ENCODE data around the gene CKM. TPM values are rescaled to one million over a fixed set of nuclear protein-coding genes. Genes with fewer than 3 reads are reported as not detected.
"Not testable (repeated sequence)": the region's sequence is repeated elsewhere in the genome, so short reads cannot be mapped to it uniquely, and the experiment has no call there.

Gene CKM
- total RNA-seq, 2 experiments from 2014 or later, result not detected

DNA sequence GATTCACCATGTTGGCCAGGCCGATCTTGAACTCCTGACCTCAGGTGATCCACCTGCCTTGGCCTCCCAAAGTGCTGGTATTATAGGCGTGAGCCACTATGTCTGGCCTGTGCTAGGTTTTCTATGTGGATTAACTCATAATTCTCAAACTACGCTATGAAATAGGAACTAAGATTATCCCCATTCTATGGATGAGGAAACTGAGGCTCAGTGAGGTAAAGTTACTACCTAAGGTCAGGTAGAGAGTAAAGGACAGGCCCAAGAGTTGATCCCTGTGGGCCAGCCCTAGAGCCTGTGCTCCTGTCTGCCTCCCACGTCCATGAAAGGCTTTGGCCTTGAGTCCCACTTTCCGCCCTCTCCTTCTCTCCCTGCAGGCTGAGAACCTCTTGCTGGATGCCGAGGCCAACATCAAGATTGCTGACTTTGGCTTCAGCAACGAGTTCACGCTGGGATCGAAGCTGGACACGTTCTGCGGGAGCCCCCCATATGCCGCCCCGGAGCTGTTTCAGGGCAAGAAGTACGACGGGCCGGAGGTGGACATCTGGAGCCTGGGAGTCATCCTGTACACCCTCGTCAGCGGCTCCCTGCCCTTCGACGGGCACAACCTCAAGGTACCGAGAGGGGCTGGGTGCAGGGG lies 51.5 kb downstream of the CKM start:
- Mint-ChIP-seq H3K4me1 (ENCODE audit: low read depth) (no peaks in the 10 kb centered on the region), H3K4me3 (no peak overlapping the region), H3K9me3 (no peaks in the 10 kb centered on the region), H3K27me3 (no peaks in the 10 kb centered on the region), H3K27ac (no peak overlapping the region), H3K36me3 (peaks cover 18% of the 10 kb centered on the region)
- intact Hi-C loops (cut with micrococcal nuclease), result no loop called here
- DNase-seq, result no peak
- ChIA-PET POLR2A (no interaction called here), CTCF (no interaction called here)

DNA sequence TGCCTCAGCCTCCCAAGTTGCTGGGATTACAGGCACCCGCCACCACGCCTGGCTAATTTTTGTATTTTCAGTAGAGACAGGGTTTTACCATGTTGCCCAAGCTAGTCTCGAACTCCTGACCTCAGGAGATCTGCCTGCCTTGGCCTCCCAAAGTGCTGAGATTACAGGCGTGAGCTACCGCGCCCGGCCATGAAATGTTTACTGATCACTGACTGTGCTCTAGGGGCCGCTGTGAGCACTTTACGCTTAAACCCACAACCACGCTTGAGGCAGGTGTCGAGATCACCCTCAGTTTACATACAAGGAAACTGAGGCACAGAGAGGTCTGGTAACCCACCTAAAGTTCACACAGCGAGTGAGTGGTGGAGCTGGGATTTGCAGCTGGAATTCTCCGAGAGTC lies 52.7 kb downstream of the CKM start:
- DNase-seq; intact Hi-C loops (cut with micrococcal nuclease); H3K27ac Mint-ChIP-seq; H3K27me3 Mint-ChIP-seq; POLR2A ChIA-PET; H3K4me1 Mint-ChIP-seq (ENCODE audit: low read depth); H3K9me3 Mint-ChIP-seq; H3K4me3 Mint-ChIP-seq: not testable (repeated sequence)
- CTCF ChIA-PET, result interaction anchor here (1.1 kb wide), 1 partner anchor 124 kb away, joined by 3 read pairs; no protein-coding TSS in a partner anchor
- peaks cover 18% of the 10 kb centered on the region for H3K36me3 Mint-ChIP-seq

- ChIA-PET CTCF (interaction anchor here (1.0 to 1.2 kb wide), 2 partner anchors 18 to 79 kb away, joined by 3 read pairs; no protein-coding TSS in a partner anchor), POLR2A (no interaction called here)
- intact Hi-C loops (cut with micrococcal nuclease), result no loop called here
Measured at GRCh38 chr19:45267296-45267695, 55.4 kb downstream of the CKM start.

DNA sequence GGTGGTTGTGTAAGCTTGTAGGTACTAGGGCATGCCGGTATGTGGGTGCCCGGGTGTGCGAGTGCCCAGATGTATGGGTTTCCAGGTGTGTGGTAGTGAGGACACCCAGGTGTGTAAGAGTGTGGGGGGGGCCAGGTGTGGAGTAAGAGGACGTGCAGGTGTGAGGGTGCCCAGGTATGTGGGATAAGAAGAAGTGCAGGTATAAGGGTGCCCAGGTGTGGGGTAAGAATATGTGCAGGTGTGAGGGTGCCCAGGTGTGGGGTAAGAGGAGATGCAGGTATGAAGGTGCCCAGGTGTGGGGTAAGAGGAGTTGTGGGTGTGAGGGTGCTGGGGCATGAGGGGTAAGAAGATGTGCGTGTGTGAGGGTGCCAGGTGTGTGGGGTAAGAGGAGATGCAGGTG lies 57.3 kb downstream of the CKM start:
- Mint-ChIP-seq H3K36me3 (peaks cover 2% of the 10 kb centered on the region), H3K9me3 (no peaks in the 10 kb centered on the region), H3K27ac (no peak overlapping the region), H3K27me3 (no peaks in the 10 kb centered on the region), H3K4me1 (ENCODE audit: low read depth) (no peaks in the 10 kb centered on the region), H3K4me3 (no peak overlapping the region)
- intact Hi-C loops (cut with micrococcal nuclease), result no loop called here
- CTCF ChIA-PET, result no interaction called here
- POLR2A ChIA-PET, result no interaction called here
- no peak for DNase-seq

More at GRCh38 chr19:45267296-45267695, 55.4 kb downstream of the CKM start:
- H3K4me3 Mint-ChIP-seq, result no peak overlapping the region
- no peak for DNase-seq
- no peaks in the 10 kb centered on the region for H3K4me1 Mint-ChIP-seq (ENCODE audit: low read depth)
- H3K9me3 Mint-ChIP-seq, result no peaks in the 10 kb centered on the region
- H3K36me3 Mint-ChIP-seq, result peaks cover 9% of the 10 kb centered on the region
- H3K27ac Mint-ChIP-seq, result no peak overlapping the region
- no peaks in the 10 kb centered on the region for H3K27me3 Mint-ChIP-seq

- Mint-ChIP-seq H3K36me3 (peaks cover 2% of the 10 kb centered on the region), H3K27ac (no peak overlapping the region), H3K27me3 (no peaks in the 10 kb centered on the region), H3K4me3 (no peak overlapping the region), H3K4me1 (ENCODE audit: low read depth) (no peaks in the 10 kb centered on the region), H3K9me3 (no peaks in the 10 kb centered on the region)
- intact Hi-C loops (cut with micrococcal nuclease), result no loop called here
- DNase-seq, result no peak
- ChIA-PET POLR2A (no interaction called here), CTCF (interaction anchor here (0.6 kb wide), 1 partner anchor 226 kb away, joined by 3 read pairs; no protein-coding TSS in a partner anchor)
Measured at GRCh38 chr19:45264781-45265317, 57.8 kb downstream of the CKM start.

- intact Hi-C loops (cut with micrococcal nuclease), result no loop called here
- Mint-ChIP-seq H3K27ac (no peak overlapping the region), H3K4me1 (ENCODE audit: low read depth) (no peaks in the 10 kb centered on the region), H3K27me3 (no peaks in the 10 kb centered on the region), H3K36me3 (peaks cover 2% of the 10 kb centered on the region), H3K4me3 (no peak overlapping the region), H3K9me3 (no peaks in the 10 kb centered on the region)
- DNase-seq, result no peak
- ChIA-PET CTCF (no interaction called here), POLR2A (no interaction called here)
Measured at GRCh38 chr19:45263013-45263412, 59.7 kb downstream of the CKM start.

GRCh38 chr19:45262570-45262969 lies 60.1 kb downstream of the CKM start:
- H3K9me3 Mint-ChIP-seq, result no peaks in the 10 kb centered on the region
- peaks cover 2% of the 10 kb centered on the region for H3K36me3 Mint-ChIP-seq
- CTCF ChIA-PET, result interaction anchor here (1.7 kb wide), 1 partner anchor 14 kb away, joined by 5 read pairs; no protein-coding TSS in a partner anchor
- DNase-seq, result no peak
- H3K27ac Mint-ChIP-seq, result no peak overlapping the region
- H3K4me1 Mint-ChIP-seq (ENCODE audit: low read depth), result no peaks in the 10 kb centered on the region
- H3K4me3 Mint-ChIP-seq, result no peak overlapping the region
- intact Hi-C loops (cut with micrococcal nuclease), result no loop called here
- H3K27me3 Mint-ChIP-seq, result no peaks in the 10 kb centered on the region
- POLR2A ChIA-PET, result no interaction called here

DNA sequence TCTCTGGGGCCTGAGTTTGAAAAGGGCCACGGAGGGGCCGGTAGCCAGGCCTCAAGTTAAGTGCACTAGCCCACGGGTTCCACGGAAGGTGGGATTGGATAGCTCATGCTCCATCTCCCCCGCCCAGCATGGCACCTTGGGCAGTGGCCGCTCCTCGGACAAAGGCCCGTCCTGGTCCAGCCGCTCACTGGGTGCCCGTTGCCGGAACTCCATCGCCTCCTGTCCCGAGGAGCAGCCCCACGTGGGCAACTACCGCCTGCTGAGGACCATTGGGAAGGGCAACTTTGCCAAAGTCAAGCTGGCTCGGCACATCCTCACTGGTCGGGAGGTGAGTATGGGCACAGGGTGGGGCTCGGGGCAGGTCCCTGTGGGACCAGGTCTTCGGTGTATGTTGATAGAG lies 63.8 kb downstream of the CKM start:
- POLR2A ChIA-PET, result no interaction called here
- intact Hi-C loops (cut with micrococcal nuclease), result no loop called here
- H3K36me3 Mint-ChIP-seq, result no peaks in the 10 kb centered on the region
- H3K4me1 Mint-ChIP-seq (ENCODE audit: low read depth), result peaks cover 5% of the 10 kb centered on the region
- CTCF ChIA-PET, result no interaction called here
- H3K27ac Mint-ChIP-seq, result no peak overlapping the region
- H3K27me3 Mint-ChIP-seq, result no peaks in the 10 kb centered on the region
- DNase-seq, result no peak
- no peak overlapping the region for H3K4me3 Mint-ChIP-seq
- no peaks in the 10 kb centered on the region for H3K9me3 Mint-ChIP-seq

DNA sequence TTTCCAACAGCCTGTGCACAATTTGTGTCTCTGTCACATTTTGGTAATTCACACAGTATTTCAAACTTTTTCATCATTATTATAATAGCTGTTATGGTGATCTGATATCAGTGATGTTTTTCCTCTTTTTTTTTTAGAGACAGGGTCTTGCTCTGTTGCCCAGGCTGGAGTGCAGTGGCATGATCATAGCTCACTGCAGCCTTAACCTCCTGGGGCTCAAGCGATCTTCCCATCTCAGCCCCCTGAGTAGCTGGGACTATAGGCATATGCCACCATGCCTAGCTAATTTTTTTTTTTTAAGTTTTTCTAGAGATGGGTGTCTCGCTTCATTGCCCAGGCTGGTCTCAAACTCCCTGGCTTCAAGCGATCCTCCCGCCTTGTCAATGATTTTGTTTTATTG lies 65.8 kb downstream of the CKM start:
- H3K27me3 Mint-ChIP-seq, result no peaks in the 10 kb centered on the region
- CTCF ChIA-PET, result interaction anchor here (1.1 to 1.6 kb wide), 2 partner anchors 10 to 27 kb away, joined by 3 to 4 read pairs; no protein-coding TSS in a partner anchor
- intact Hi-C loops (cut with micrococcal nuclease), result no loop called here
- DNase-seq, result no peak
- POLR2A ChIA-PET, result interaction anchor here (0.6 kb wide), 1 partner anchor 233 kb away, joined by 3 read pairs; no protein-coding TSS in a partner anchor
- no peak overlapping the region for H3K4me3 Mint-ChIP-seq
- no peaks in the 10 kb centered on the region for H3K36me3 Mint-ChIP-seq
- H3K27ac Mint-ChIP-seq, result no peak overlapping the region
- H3K9me3 Mint-ChIP-seq, result no peaks in the 10 kb centered on the region
- peaks cover 23% of the 10 kb centered on the region for H3K4me1 Mint-ChIP-seq (ENCODE audit: low read depth)

Other genes starting within 250 kb of the CKM start
- gene ZNF296, start 246.4 kb downstream of the CKM start, total RNA-seq, result 1 to 10 TPM; 3.2 to 3.6 TPM
- gene GEMIN7, start 243.6 kb downstream of the CKM start, total RNA-seq, result 10 to 100 TPM; 29.8 to 30.1 TPM
- gene PPP1R37, start 229.7 kb downstream of the CKM start, total RNA-seq, result 10 to 100 TPM; 12.7 to 13.1 TPM
- gene NKPD1, start 161.9 kb downstream of the CKM start, total RNA-seq, result under 1 TPM; 0.10 to 0.22 TPM
- gene TRAPPC6A, start 144.6 kb downstream of the CKM start, total RNA-seq, result 10 to 100 TPM; 35.1 to 39.9 TPM
- 10 to 100 TPM; 10.4 to 11.8 TPM for gene BLOC1S3, start 144.1 kb downstream of the CKM start, total RNA-seq
- not detected for gene EXOC3L2, start 77.5 kb downstream of the CKM start, total RNA-seq
- gene MARK4, start 71.6 kb downstream of the CKM start, total RNA-seq, result 10 to 100 TPM; 20.3 to 21.6 TPM
- not detected for gene KLC3, start 17.9 kb upstream of the CKM start, total RNA-seq
- 10 to 100 TPM; 27.2 to 27.4 TPM for gene ERCC2, start 47.7 kb upstream of the CKM start, total RNA-seq
- gene PPP1R13L, start 82.2 kb upstream of the CKM start, total RNA-seq, result 1 to 10 TPM; 8.1 to 9.2 TPM
- 10 to 100 TPM; 11.1 to 12.6 TPM for gene POLR1G, start 83.8 kb upstream of the CKM start, total RNA-seq
- gene ERCC1, start 101.0 kb upstream of the CKM start, total RNA-seq, result 10 to 100 TPM; 59.4 to 59.7 TPM
- gene FOSB, start 145.1 kb upstream of the CKM start, total RNA-seq, result 1 to 10 TPM; 3.7 to 5.9 TPM
- 1 to 10 TPM; 1.5 to 2.2 TPM for gene RTN2, start 174.2 kb upstream of the CKM start, total RNA-seq
- gene PPM1N, start 175.6 kb upstream of the CKM start, total RNA-seq, result 1 to 10 TPM; 3.5 to 3.6 TPM
- gene VASP, start 184.6 kb upstream of the CKM start, total RNA-seq, result 100 to 1,000 TPM; 167 to 174 TPM

Data from activated CD4-positive, alpha-beta memory T cell treated with anti-CD3 and anti-CD28 coated beads for 36 hours (primary cell).